HG03064 (cell line): ENCODE results near the gene PFKP.

ENCODE experiments used
- ATAC-seq: cut with Tn5 transposase; IDR thresholded peaks from one replicate; pipeline ENCODE4 v1.9.1; 2021; ENCODE audit warnings: low read depth; ENCODE audit not compliant: unreplicated experiment

PFKP gene

DNA sequence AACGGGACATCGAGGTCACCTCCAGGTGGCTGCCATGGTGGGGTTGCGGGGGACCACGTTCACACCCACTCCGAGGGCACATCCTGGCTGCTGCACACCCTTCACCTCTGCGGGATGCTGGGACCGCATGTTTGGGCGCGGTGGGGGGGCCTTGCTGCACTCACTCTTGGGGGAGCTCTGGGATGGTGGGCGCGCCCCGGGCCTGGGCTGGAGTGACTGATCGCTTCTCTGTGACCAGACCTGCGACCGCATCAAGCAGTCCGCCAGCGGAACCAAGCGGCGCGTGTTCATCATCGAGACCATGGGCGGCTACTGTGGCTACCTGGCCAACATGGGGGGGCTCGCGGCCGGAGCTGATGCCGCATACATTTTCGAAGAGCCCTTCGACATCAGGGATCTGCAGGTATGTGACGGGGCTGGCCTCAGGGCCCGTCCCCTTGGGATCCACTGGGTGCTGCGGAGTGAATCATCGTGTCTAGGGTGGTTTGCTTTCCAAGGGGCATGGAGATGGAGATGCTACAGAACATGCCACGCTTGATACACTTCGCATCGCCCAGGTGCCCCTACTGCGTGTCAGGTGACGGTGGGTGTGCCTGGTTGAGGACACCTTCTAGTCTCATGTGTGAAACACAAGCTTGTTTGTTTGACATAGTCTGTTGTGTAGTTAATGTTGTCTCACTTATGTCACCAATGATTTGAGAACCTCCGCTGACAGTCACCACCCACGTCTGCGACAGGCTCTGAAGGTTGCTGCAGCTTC lies 62.4 kb downstream of the PFKP start:
- no peak for ATAC-seq

DNA sequence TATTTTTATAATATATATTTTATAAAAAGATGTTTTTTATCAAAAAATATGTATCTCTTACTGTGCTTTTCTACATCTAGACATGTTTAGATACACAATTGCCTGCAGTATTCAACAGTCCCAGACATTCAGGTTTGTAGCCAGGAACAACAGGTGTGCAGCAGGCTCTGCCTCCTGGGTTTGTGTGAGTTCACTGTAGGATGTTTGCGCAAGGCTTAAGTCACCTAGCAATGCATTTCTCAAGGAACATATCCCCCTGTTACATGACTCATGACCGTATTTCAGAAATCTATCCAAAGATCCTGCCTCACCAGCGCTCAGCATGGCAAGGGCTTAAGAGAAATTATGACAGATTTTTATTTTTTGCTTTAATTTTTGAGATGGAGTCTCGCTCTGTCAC lies 63.8 kb downstream of the PFKP start:
- ATAC-seq: no peak

DNA sequence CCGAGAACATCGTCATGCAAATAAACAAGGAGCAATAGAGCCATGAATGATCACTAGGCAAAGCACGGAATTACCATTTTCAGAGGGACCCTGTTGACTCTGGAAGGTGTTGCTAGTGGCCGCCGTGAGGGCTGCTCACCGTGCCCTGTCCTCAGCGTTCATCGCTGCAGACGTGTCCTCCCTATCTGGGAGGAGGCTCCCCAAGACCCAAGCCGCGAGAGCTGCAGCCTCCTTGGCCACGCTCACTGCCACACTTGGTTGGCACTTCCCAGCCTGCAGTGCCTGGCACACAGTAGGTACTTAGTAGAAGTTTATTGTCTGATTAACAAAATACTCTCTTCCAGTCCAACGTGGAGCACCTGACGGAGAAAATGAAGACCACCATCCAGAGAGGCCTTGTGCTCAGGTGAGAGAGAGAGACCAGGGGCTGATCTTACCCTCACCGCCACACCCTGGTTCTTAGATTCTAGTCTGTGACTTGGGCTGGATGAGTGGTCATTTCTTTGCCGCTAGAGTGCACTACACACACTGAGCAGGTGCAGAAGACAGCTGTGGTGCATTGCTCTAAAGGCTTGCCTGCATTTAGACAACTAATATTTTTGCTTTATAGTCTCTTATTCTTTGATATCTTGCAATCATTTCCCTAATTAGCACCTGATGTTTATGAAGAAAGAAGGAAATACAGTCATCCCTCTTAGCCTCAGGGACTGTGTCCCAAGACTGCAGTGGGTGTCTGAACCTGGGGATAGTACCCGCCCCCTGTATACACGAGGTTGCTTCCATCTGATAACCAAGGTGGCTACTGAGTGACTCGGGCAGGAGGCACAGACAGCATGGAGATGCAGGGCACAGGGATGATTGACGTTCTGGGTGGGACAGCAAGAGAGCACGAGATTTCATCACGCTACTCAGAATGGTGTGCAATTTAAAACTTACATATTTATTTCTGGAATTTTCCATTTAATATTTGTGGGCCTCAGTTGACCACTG lies 65.0 kb downstream of the PFKP start:
- ATAC-seq: no peak

DNA sequence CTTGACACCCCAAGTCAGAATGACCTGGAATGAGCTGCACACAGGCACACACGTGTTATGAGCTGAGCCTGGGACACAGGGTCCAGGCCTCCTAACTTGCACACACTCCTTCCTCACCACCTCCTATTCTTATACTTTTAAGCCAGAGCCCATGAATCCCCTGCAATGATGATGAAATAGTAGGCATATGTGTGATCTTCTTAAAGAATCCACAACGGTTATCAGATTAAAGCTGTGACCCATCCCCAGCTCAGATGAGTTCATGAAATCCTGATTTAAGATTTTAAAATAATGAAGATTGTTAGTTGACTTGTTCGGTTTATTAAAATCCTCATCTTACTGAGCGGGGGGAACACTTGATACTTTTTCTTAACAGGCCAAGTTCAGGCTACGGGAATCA lies 66.6 kb downstream of the PFKP start:
- no peak for ATAC-seq

DNA sequence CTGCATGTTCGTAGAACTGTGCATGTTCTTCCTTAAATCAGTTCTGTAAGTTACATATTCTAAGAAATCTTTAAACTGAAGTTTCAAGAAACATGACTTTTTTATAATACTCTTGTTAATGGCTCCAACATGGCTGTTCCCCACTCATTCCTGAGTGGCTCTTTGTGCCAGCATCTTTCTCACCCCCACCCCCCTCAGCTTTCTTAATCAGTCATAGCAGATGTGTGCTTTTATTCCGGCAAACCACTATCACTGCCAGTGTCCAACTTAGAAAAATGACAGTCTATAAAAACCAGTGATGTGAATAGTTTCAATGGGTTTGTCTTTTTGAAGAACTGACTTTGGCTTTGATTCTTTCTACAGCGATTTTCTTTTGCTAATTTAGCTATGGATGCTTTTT lies 67.7 kb downstream of the PFKP start:
- ATAC-seq: no peak

DNA sequence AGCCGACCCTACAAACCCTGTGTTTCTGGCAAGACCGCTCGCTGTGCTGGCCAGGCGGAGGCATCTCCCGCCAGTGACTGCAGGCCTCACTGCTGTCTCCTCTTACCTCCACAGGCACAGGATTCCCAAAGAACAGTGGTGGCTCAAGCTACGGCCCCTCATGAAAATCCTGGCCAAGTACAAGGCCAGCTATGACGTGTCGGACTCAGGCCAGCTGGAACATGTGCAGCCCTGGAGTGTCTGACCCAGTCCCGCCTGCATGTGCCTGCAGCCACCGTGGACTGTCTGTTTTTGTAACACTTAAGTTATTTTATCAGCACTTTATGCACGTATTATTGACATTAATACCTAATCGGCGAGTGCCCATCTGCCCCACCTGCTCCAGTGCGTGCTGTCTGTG lies 69.0 kb downstream of the PFKP start:
- no peak for ATAC-seq

DNA sequence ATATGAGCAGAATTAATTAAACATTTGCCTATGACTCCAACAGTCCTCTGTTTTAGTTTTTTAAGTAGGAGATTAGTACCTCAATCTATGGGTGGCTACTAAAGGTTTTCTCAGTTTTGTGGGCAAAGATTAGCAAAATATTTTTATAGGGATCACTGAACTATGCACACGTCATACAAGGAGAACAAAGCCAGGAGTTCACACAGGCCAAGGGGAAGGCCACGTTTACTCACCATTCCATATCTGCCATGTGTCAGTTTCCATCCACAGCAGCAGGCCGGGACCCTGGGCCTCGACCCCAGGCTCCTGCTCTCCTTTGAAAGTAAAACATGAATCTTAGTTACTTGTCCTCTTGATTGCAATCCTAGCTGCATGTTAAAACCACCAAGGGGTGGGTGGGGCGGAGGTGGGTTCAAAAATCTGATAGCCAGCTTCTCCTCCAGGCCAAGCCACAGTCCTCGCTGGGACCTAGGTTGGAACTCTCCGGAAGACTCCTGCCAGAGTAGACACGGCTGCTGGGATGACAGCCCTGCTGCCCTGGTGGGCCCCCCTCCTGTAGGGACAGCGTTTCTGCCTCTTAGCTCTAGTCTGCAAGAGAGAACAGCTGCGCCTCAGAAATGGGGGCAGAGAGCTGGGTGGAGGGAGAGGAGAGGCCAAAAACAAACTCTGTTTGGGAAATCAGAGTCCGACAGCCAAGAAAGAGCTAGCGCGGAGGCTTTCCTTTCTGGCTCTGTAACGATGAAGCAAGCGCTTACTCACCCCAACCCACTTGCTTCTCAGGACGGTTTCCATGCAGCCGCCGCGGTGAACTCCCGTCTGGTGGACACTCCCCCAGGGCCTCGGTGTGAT lies 69.6 kb downstream of the PFKP start:
- ATAC-seq: no peak

DNA sequence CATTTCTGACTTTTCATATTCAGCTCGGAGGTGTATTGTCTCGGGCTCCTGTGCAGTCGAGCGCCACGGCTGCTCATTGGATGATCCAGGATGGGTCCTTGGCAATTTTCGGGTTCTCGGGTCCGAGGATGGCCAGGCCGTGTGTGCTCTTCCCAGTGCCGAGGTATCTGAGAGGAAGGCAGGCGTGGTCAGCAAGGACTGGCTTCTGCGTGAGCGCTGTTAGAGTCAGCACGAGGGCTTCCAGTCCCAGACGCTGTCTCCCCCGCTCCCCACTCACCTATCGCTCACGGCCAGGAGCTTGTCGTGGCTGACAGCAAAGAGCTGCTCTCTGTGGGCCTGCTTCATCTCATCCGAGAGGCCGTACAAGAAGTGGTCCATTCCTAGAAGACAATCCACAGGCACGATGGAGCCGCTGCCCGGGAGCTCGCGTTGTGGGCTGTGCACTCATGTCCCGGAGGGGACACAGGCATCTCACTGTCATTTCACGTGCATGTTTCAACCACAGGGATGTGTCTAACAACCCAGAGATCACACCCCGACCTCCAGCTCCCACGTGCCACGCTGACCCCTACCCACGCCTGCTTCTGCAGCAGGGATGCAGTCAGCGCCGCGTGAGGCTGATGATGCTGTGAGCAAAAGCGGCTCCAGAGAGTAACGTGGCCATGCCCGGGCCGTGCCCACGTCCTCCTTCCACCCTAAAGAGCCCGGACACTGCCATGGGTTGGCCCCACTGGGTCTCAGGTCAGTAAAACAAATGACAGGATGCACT lies 70.8 kb downstream of the PFKP start:
- ATAC-seq: no peak

DNA sequence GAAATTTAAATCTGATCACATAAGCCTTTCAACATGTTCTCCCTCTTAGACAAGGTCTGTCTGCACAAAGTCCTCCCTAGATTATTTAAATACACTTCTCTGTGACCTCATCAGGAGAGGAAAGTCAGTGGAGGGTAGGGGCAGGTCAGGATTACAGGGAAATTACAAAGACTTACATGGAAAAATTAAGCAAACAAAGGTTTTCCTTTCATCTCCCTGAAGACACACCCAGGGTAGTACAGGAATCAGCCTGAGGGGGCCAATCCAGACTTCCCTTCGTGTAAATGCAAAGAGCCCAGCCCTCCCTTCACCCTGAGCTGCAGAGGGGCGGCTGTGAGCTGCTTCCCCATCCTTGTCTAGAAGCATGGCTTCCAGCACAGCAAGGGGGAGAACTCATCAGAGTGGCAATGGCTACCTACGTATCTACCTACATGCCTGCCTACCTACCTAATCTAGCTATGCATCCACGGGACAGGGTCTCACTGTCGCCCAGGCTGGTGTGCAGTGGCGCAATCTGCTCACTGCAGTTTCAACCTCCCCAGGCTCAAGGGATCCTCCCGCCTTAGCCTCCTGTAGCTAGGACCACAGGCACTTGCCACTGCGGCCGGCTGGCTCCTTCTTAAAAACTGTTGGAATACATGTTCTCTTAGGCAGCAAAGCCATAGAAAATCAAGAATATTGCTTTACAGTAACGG lies 72.0 kb downstream of the PFKP start:
- no peak for ATAC-seq

DNA sequence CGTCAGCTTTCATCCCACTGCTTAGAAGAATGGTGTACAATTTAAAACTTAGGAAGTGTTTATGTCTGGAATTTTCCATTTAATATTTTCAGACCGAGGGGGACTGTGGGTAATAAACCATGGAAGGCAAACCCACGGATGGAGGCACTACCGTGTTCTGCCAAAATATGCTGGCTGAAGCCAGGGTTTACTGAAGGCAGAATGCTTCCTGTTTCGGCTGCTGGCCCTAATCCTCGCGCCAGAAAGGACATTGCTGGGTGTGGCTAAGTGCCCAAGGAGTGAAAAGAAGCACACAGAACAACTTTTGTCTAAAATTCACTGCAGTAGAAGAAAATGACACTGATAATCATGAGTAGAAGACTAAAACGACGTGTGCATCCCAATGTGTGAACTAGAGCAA lies 72.9 kb downstream of the PFKP start:
- ATAC-seq: no peak

DNA sequence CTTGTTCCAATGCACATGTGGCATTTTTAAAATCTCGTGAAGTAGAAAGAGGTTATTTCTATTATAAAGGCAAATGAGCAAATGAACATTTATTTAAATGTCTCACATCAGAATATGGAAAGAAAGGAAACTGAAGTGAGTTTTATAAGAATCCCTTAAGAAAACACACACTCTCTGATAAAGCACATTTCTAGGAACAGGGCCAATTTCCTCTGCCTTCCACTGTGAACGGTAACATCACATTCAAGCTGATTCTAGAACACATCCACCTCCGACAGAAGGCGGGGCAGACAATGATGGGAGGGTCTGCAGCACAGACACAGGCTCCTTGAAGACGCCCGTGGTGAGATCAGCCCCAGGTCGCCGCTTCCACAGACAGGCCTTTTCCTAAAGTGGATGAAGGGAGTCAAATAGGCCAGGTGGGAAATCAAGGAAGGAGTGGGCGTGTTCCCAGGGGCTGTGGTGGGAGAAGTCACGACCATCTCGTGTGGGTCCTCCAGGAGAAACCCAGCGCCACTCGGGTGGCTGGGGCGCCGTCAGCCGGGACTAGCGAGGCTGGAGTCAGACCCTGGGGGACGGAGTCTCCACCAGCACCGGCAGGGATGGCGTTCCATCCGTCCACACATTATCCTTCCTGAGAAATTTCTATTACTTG lies 74.1 kb downstream of the PFKP start:
- ATAC-seq: no peak

DNA sequence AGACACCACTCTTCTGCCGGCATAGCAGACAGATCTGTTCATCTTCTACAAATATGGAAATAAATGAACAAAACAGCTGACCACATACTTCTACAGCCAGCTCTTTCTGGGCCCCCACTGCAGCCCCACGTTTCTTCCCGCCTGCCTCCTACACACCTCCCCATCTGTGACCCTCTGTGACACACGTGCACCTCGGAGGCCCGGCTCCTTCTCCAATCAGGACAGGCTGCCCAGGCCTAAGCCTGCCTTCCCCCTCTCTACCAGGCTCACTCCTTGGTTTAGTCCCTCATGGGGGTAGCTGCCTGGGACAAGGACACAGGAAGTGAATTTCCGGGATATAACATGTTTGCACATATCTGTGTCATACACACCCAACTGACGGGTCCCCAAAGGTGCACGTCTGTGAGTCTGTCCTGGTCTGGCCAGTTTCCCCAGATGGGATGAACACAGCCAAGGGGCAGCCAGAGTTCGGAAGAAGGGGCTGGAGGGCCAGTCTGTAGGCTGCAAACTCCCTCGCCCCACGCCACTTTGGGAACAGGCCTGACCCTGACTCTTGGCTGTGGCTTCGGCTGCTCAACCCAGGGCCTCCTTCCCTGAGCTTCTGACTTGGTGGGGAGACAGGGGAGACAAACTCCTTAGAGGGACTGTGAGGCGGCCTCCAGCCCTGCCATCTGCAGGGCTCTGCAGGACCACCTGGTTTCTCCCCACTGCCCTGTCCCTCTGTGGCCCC lies 75.0 kb downstream of the PFKP start:
- no peak for ATAC-seq

DNA sequence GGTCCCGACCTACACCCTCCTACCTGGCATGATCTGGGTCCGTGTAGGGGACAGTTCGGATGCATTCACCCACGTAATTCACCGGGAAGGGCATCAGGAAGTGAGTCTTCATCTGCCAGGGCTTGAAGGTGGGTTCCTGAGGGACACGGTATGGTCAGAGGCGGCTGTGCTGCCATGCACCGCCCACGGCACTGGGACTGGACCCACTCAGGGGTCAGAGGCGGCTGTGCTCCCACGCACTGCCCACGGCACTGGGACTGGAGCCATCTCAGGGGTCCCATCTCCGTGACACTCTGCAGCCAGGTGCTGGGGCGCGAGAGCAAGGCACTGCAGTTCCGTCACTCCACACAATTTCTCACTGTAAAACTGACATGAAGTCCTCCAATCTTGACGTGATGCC lies 76.0 kb downstream of the PFKP start:
- ATAC-seq: no peak

DNA sequence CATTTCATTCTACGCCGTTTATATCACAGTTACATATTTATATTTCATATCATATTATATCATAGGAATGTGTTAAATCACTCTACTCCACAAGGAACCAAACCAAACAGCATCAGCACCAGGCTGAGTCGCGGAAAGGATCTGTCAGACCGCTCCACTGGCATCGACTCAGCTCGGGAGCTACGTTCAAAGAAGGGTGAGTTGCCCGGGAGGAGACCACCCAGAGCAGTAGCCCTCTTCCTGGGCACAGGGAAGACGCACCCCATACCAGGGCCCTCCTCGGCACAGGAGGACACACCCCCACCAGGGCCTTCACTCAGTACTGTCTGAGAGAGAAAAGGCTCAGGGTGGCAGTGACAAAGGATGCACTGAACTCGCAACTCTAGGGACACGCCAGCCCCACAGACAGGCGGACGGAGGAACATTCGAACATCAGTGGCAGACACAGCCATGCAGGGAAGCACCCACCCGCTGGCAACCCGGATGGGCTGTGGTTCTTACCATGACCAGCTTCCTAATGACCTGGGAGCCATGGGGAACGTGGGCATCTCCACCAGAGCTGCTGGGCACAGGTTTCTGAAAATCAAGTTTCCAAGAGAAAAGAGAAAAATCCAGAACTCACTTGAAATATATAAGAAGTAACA lies 76.6 kb downstream of the PFKP start:
- no peak for ATAC-seq

DNA sequence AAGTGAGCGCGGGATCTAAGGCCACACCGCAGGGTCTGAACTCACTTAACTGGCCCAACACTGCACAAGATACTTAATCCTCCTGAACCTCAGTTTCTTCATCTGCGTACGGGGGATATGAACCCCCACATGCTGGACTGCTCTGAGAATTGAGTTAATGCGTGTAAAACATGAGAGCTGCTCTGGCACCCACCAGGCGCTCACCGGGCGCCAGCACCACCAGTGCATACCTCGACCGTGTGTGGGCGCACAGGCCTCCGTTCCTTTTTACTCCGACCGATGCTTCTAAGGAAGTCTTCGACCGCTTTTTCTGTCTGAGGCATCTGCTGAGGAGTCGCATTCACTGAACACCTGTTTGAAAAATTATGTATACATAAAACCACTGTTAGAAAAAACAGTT lies 78.0 kb downstream of the PFKP start:
- no peak for ATAC-seq

DNA sequence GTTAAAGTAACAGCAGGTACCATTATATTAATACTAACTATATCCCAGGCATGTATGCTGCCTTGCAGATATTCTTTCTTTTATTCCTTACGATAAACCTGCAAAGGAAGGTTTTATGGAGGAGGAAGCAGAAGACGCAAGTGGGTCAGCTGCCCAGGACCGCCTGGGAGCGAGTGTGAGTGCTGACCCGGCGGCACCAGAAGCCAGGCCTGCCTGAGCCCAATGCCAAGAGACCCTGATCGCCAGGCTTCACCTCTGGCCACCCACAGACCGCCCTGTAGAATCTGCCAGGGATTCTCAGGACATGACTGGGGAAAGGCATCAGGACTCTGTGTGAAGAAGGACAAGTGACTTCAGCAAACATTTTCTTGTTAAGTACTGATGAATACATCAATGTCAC lies 78.9 kb downstream of the PFKP start:
- no peak for ATAC-seq

DNA sequence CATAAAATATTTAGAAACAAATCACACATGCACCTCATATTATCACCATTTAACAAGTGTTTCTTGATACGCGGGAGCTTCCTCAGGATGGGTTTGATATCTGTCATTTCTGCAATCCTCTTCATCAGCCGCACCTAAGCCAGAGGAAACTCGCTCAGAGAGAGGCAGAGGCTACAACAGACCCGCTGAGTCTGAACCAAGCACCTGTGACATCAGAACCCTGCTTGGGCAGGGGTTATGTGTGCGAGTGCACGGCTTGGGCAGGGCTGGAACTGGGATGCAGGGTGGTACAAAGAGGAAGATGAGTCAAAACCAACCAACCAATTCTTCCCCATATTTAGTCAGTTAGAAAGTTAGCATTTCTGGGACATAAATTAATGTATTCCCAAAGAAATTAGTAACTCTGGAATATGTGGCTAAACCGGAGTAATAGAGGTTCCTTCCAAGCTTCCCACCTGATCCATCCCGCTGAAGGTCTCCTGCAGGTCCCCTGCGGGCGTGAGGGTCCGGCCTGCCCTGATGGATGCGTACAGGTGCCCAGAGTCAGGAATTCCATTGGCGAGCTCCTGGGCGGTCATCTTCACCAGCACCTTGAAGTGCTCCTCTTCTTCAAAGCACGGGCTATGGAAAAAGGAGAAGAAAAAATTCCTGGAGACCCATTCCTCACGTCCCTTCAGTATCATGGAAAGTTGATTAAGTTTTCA lies 79.9 kb downstream of the PFKP start:
- ATAC-seq: no peak
